ENCODE data around the gene GIPC2.

GIPC2 gene

GRCh38 chr1:78156805-78157521, 111.2 kb downstream of the GIPC2 start:
- H3K4me2 ChIP-seq, result peak overlapping the region in 2 of 11 experiments; percentile 42 to 64; a peak in 3 of 22 replicates

GRCh38 chr1:78165816-78166215, 120.0 kb downstream of the GIPC2 start:
- no peak overlapping the region for H3K9ac ChIP-seq

More at GRCh38 chr1:78156805-78157521, 111.2 kb downstream of the GIPC2 start:
- H3K4me1 ChIP-seq, result peaks cover 0 to 24% (median 18%) of the 10 kb centered on the region in 10 experiments; a peak in 17 of 20 replicates
- no peak overlapping the region for H3K27ac ChIP-seq
- H3K9me3 ChIP-seq (replicated peaks in 1 of 11), result peaks cover 0 to 2% (median 0%) of the 10 kb centered on the region in 11 experiments; a peak in 1 of 22 replicates
- no peaks in the 10 kb centered on the region for H4K20me1 ChIP-seq
- no peaks in the 10 kb centered on the region for H3K36me3 ChIP-seq
- no peak overlapping the region for H3K4me3 ChIP-seq
- no peaks in the 10 kb centered on the region for H3K27me3 ChIP-seq
- H3K9ac ChIP-seq, result no peak overlapping the region
- no peak for TF ChIP-seq Cebpa-rat (IDR thresholded peaks at IDR 0.05)

DNA sequence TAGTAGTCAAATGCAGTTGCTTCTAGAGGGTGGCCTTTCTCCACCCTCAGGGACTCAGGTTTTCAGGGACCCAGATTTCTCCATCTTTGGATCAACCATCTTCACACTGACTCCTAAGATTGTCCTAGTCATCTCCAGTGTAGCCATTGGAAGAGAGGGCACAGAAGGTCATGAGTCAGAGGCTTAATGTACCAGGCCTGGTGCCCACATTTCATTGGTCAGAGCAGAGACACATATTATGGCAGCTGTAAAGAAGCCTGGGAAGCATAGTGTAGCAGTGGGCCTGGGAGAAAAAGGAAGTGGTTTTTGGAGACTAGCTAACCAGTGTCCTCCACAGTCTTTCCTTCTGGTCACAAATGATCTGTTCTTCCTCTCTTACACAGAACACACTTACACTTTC, 122.5 kb downstream of the GIPC2 start:
- H4K20me1 ChIP-seq, result no peaks in the 10 kb centered on the region
- no peak overlapping the region for H3K4me3 ChIP-seq
- H3K27me3 ChIP-seq, result no peaks in the 10 kb centered on the region
- no peaks in the 10 kb centered on the region for H3K36me3 ChIP-seq
- H3K4me1 ChIP-seq, result peaks cover 8 to 20% (median 12%) of the 10 kb centered on the region in 10 experiments; a peak in 19 of 20 replicates
- no peaks in the 10 kb centered on the region for H3K9me3 ChIP-seq (replicated peaks in 1 of 11)
- TF ChIP-seq Cebpa-rat (IDR thresholded peaks at IDR 0.05), result no peak
- no peak overlapping the region for H3K9ac ChIP-seq
- no peak overlapping the region for H3K27ac ChIP-seq
- H3K4me2 ChIP-seq, result peak overlapping the region; percentile 20 to 61 (median 42); a peak in 19 of 22 replicates

More at GRCh38 chr1:78165816-78166215, 120.0 kb downstream of the GIPC2 start:
- Histone ChIP-seq H3K27ac (no peak overlapping the region), H4K20me1 (no peaks in the 10 kb centered on the region), H3K9me3 (replicated peaks in 1 of 11) (no peaks in the 10 kb centered on the region), H3K4me2 (no peak overlapping the region), H3K27me3 (no peaks in the 10 kb centered on the region), H3K4me3 (no peak overlapping the region), H3K4me1 (peaks cover 8 to 13% (median 11%) of the 10 kb centered on the region in 10 experiments; a peak in 19 of 20 replicates), H3K36me3 (no peaks in the 10 kb centered on the region)
- TF ChIP-seq Cebpa-rat (IDR thresholded peaks at IDR 0.05), result no peak

DNA sequence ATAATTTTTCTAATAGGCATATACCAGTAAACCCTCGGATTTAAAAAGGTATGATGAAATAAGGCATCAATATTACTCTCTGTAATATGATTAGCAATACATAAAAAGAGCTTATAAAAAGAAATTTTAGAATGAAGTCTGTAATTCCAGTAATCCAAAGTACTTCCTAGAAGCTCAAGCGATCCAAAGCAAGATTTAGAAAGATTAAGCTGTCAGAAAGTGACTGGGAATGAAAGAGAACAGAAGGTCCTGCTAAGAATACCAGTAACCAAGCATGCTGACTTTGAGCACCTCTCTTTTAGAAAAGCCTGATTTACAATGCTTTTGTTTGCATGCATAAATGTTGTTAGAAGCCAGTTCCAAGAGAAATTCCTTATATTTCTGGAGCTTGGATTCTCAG, 125.1 kb downstream of the GIPC2 start:
- Histone ChIP-seq H3K9ac (no peak overlapping the region), H3K36me3 (no peaks in the 10 kb centered on the region), H4K20me1 (no peaks in the 10 kb centered on the region), H3K4me2 (no peak overlapping the region), H3K9me3 (replicated peaks in 1 of 11) (no peaks in the 10 kb centered on the region), H3K4me1 (peaks cover 8 to 20% (median 12%) of the 10 kb centered on the region in 10 experiments; a peak in 19 of 20 replicates), H3K27me3 (no peaks in the 10 kb centered on the region), H3K27ac (no peak overlapping the region), H3K4me3 (no peak overlapping the region)
- TF ChIP-seq Cebpa-rat (IDR thresholded peaks at IDR 0.05), result no peak

- Histone ChIP-seq H3K27ac (no peak overlapping the region), H3K4me2 (peak overlapping the region in 2 of 11 experiments; percentile 3 to 27; a peak in 3 of 22 replicates), H3K9me3 (replicated peaks in 1 of 11) (no peaks in the 10 kb centered on the region), H3K9ac (no peak overlapping the region), H3K36me3 (no peaks in the 10 kb centered on the region), H3K4me3 (no peak overlapping the region), H3K27me3 (no peaks in the 10 kb centered on the region), H4K20me1 (no peaks in the 10 kb centered on the region), H3K4me1 (peaks cover 8 to 20% (median 12%) of the 10 kb centered on the region in 10 experiments; a peak in 19 of 20 replicates)
- TF ChIP-seq Cebpa-rat (IDR thresholded peaks at IDR 0.05), result no peak
Measured at GRCh38 chr1:78171736-78172590, 126.2 kb downstream of the GIPC2 start.

GRCh38 chr1:78176448-78176847, 130.7 kb downstream of the GIPC2 start:
- H4K20me1 ChIP-seq, result no peaks in the 10 kb centered on the region
- H3K36me3 ChIP-seq, result no peaks in the 10 kb centered on the region
- peaks cover 0 to 10% (median 0%) of the 10 kb centered on the region in 10 experiments; a peak in 4 of 20 replicates for H3K4me1 ChIP-seq
- H3K9me3 ChIP-seq (replicated peaks in 1 of 11), result no peaks in the 10 kb centered on the region
- no peak overlapping the region for H3K27ac ChIP-seq
- no peak for TF ChIP-seq Cebpa-rat (IDR thresholded peaks at IDR 0.05)
- H3K9ac ChIP-seq, result no peak overlapping the region
- no peak overlapping the region for H3K4me3 ChIP-seq
- H3K27me3 ChIP-seq, result no peaks in the 10 kb centered on the region
- H3K4me2 ChIP-seq, result no peak overlapping the region

- Histone ChIP-seq H3K27me3 (no peaks in the 10 kb centered on the region), H3K4me1 (no peaks in the 10 kb centered on the region), H3K4me2 (no peak overlapping the region), H3K36me3 (no peaks in the 10 kb centered on the region), H3K9me3 (replicated peaks in 1 of 11) (no peaks in the 10 kb centered on the region), H3K9ac (no peak overlapping the region), H4K20me1 (no peaks in the 10 kb centered on the region), H3K27ac (no peak overlapping the region), H3K4me3 (no peak overlapping the region)
- TF ChIP-seq Cebpa-rat (IDR thresholded peaks at IDR 0.05), result no peak
Measured at GRCh38 chr1:78177708-78178270, 132.0 kb downstream of the GIPC2 start.

- no peak overlapping the region for H3K4me2 ChIP-seq
- no peaks in the 10 kb centered on the region for H3K4me1 ChIP-seq
- no peaks in the 10 kb centered on the region for H3K27me3 ChIP-seq
- no peaks in the 10 kb centered on the region for H4K20me1 ChIP-seq
- H3K9ac ChIP-seq, result no peak overlapping the region
- no peak for TF ChIP-seq Cebpa-rat (IDR thresholded peaks at IDR 0.05)
- H3K27ac ChIP-seq, result no peak overlapping the region
- H3K4me3 ChIP-seq, result no peak overlapping the region
- H3K9me3 ChIP-seq (replicated peaks in 1 of 11), result no peaks in the 10 kb centered on the region
- no peaks in the 10 kb centered on the region for H3K36me3 ChIP-seq
Measured at GRCh38 chr1:78178816-78179215, 133.1 kb downstream of the GIPC2 start.

DNA sequence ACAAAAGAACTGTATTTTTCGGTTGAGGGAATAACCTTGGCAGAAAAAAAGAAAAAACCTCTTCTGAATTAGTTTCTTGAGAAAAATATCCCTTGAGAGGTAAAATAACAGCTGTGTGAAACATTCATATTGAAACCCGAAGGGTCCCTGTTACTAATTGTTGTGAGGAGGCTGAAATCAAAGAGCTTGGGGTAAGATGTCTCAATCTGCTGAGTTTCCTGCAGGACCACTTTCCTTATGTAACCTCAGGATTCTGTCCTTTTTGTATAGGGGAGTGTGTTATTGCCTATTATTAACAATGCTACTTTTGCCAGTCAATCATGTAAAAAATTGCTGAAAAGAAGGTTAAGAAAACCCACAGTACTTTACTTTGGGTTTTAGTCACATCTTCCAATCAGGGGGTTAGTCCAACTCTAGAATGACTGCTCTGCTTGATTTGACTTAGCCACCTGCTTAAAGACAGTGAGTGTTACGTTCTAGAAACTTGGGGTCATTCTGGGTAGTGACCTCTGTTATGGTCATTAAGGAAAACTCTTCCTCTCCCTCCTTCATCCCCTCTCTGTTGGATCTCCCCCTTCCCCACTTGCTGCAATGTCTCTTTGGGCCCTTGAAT, 138.8 kb downstream of the GIPC2 start:
- Histone ChIP-seq H4K20me1 (no peaks in the 10 kb centered on the region), H3K9ac (no peak overlapping the region), H3K4me3 (no peak overlapping the region), H3K27me3 (no peaks in the 10 kb centered on the region), H3K27ac (no peak overlapping the region), H3K4me2 (no peak overlapping the region), H3K36me3 (no peaks in the 10 kb centered on the region), H3K4me1 (no peaks in the 10 kb centered on the region), H3K9me3 (replicated peaks in 1 of 11) (no peaks in the 10 kb centered on the region)
- no peak for TF ChIP-seq Cebpa-rat (IDR thresholded peaks at IDR 0.05)
